Measurements from ENCODE around the gene AGAP1. TPM values are rescaled to one million over a fixed set of nuclear protein-coding genes. Genes with fewer than 3 reads are reported as not detected.

The AGAP1 gene
- total RNA-seq, 1 donor from 2014 or later: 54.7 TPM

- TF ChIP-seq CTCF (conservative IDR thresholded peaks at IDR 0.05): no peak
- Mint-ChIP-seq H3K4me3 (no peak overlapping the region), H3K9me3 (no peaks in the 10 kb centered on the region), H3K27me3 (ENCODE audit: low read depth) (no peaks in the 10 kb centered on the region), H3K36me3 (ENCODE audit: low read depth) (peaks cover 3% of the 10 kb centered on the region), H3K27ac (ENCODE audit: unreplicated experiment) (peak overlapping the region; percentile 78), H3K4me1 (peaks cover 17% of the 10 kb centered on the region)
- no peak for DNase-seq (ENCODE audit: low read depth, low spot score)
Observed at GRCh38 chr2:236123716-236124115, 629.9 kb downstream of the AGAP1 start.

- H3K4me3 Mint-ChIP-seq: no peak overlapping the region
- peaks cover 11% of the 10 kb centered on the region for H3K4me1 Mint-ChIP-seq
- H3K9me3 Mint-ChIP-seq: no peaks in the 10 kb centered on the region
- H3K36me3 Mint-ChIP-seq (ENCODE audit: low read depth): peaks cover 3% of the 10 kb centered on the region
- TF ChIP-seq CTCF (conservative IDR thresholded peaks at IDR 0.05): no peak
- no peaks in the 10 kb centered on the region for H3K27me3 Mint-ChIP-seq (ENCODE audit: low read depth)
- DNase-seq (ENCODE audit: low read depth, low spot score): no peak
- no peak overlapping the region for H3K27ac Mint-ChIP-seq (ENCODE audit: unreplicated experiment)
Observed at GRCh38 chr2:236124182-236124893, 630.5 kb downstream of the AGAP1 start.

GRCh38 chr2:236125541-236125940 is 631.7 kb downstream of the AGAP1 start:
- no peak for DNase-seq (ENCODE audit: low read depth, low spot score)
- TF ChIP-seq CTCF (conservative IDR thresholded peaks at IDR 0.05): no peak
- no peak overlapping the region for H3K27ac Mint-ChIP-seq (ENCODE audit: unreplicated experiment)
- H3K9me3 Mint-ChIP-seq: no peaks in the 10 kb centered on the region
- H3K27me3 Mint-ChIP-seq (ENCODE audit: low read depth): no peaks in the 10 kb centered on the region
- no peak overlapping the region for H3K4me3 Mint-ChIP-seq
- peaks cover 3% of the 10 kb centered on the region for H3K36me3 Mint-ChIP-seq (ENCODE audit: low read depth)
- peaks cover 7% of the 10 kb centered on the region for H3K4me1 Mint-ChIP-seq

GRCh38 chr2:236127010-236127409 is 633.2 kb downstream of the AGAP1 start:
- DNase-seq (ENCODE audit: low read depth, low spot score): no peak
- H3K4me1 Mint-ChIP-seq: peaks cover 4% of the 10 kb centered on the region
- H3K27me3 Mint-ChIP-seq (ENCODE audit: low read depth): no peaks in the 10 kb centered on the region
- TF ChIP-seq CTCF (conservative IDR thresholded peaks at IDR 0.05): no peak
- no peak overlapping the region for H3K4me3 Mint-ChIP-seq
- no peaks in the 10 kb centered on the region for H3K9me3 Mint-ChIP-seq
- no peak overlapping the region for H3K27ac Mint-ChIP-seq (ENCODE audit: unreplicated experiment)
- peaks cover 6% of the 10 kb centered on the region for H3K36me3 Mint-ChIP-seq (ENCODE audit: low read depth)

GRCh38 chr2:236128321-236128720 is 634.5 kb downstream of the AGAP1 start:
- no peak for TF ChIP-seq CTCF (conservative IDR thresholded peaks at IDR 0.05)

More at GRCh38 chr2:236128321-236128720, 634.5 kb downstream of the AGAP1 start:
- Mint-ChIP-seq H3K4me1 (no peaks in the 10 kb centered on the region), H3K36me3 (ENCODE audit: low read depth) (peaks cover 8% of the 10 kb centered on the region), H3K27ac (ENCODE audit: unreplicated experiment) (no peak overlapping the region), H3K27me3 (ENCODE audit: low read depth) (no peaks in the 10 kb centered on the region), H3K9me3 (no peaks in the 10 kb centered on the region), H3K4me3 (no peak overlapping the region)
- no peak for DNase-seq (ENCODE audit: low read depth, low spot score)

Measured in neural crest cell (in vitro differentiated cells).